GM21423 (cell line): Measurements from ENCODE around the gene INO80.
"Not testable (repeated sequence)": the region's sequence is repeated elsewhere in the genome, so short reads cannot be mapped to it uniquely, and the experiment has no call there.

Experiments
- ATAC-seq: cut with Tn5 transposase; IDR thresholded peaks from one replicate; pipeline ENCODE4 v1.9.1; 2021; ENCODE audit warnings: mild to moderate bottlenecking, moderate library complexity; ENCODE audit not compliant: unreplicated experiment

Gene INO80

GRCh38 chr15:40964006-40964405, 152.1 kb downstream of the INO80 start:
- no peak for ATAC-seq

DNA sequence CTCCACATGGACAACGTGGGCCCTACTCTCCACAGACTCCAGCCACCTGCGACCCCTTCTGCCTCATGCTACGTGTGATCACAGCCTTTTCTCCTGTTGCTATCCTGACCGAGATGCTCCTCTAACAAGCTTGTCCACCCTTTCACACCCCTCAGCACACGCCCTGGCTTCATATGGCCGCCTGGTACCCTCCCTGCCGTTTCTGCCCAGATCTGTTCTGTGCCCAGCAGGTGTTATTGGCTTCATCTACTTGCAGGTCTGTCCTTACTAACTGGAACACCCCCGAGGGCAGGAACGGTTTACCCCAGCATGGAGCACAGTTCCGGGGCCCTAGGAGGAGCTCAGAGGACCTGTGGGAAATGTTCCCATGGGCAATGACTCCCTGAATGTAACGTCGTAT, 152.9 kb downstream of the INO80 start:
- no peak for ATAC-seq

DNA sequence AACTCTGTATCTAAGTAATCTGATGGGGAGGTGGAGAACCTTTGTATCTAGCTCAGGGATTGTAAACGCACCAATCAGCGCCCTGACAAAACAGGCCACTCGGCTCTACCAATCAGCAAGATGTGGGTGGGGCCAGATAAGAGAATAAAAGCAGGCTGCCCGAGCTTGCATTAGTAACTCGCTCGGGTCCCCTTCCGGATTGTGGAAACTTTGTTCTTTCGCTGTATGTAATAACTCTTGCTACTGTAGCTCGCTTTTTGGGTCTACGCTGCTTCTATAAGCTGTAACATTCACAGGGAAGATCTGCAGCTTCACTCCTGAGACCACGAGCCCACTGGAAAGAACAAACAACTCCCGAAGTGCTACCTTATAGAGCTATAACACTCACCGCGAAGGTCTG, 153.8 kb downstream of the INO80 start:
- not testable (repeated sequence) for ATAC-seq

GRCh38 chr15:40961740-40962139, 154.3 kb downstream of the INO80 start:
- ATAC-seq = not testable (repeated sequence)

DNA sequence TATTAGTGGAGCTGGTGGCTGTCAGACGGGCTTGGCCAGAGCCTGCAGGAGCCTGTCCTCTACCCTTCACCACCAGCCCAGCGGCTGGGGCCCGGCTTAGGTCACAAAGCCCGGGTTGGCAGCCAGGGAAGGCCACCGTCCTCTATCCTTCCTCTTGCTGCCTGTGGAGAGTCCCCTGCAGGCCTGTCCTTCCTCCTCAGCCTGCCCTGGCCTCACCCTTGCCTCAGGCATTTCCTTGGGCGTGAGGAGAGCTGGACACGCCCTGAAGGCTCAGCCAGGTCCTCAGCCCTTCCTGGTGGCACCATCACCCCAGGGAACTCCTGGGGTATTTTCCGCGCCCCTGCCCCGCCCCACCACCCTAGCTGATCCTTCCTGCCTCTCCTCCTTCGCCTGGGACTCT, 155.2 kb downstream of the INO80 start:
- ATAC-seq = no peak

DNA sequence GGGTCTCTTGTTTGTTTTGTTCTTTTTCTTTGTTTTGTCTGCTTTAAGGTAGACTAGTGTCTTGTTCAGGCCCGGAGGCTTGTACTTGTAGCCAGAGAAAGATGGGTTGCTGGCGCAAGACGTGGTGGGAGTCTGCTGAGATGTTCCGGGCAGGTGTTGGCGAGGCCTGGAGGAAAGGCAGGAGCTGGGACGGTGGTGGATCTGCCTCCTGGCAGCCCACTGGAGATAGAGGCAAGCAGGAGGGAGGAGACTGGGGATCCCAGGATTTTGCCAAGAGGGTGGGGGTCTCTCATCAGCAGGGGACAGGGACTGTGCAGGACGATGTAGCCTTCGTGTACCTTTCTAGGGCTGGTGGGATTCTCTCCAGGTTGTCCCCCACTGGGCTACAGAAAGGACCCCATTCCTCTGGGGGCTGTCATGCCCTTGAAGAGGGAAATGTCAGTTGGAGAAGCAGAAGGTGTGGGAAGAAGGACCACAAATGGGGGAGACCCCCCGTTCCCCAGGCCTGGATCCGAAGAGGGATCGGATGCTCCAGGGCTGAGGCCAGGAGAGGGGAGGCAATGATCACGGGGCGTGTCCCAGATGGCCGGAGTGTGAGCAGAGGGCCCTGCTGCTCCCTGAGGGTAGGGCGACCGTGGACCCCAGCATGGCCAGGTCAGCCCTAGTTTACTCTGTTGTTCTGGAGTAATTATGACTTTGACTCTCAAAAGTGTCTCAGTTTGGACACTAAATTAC, 155.8 kb downstream of the INO80 start:
- ATAC-seq = no peak

DNA sequence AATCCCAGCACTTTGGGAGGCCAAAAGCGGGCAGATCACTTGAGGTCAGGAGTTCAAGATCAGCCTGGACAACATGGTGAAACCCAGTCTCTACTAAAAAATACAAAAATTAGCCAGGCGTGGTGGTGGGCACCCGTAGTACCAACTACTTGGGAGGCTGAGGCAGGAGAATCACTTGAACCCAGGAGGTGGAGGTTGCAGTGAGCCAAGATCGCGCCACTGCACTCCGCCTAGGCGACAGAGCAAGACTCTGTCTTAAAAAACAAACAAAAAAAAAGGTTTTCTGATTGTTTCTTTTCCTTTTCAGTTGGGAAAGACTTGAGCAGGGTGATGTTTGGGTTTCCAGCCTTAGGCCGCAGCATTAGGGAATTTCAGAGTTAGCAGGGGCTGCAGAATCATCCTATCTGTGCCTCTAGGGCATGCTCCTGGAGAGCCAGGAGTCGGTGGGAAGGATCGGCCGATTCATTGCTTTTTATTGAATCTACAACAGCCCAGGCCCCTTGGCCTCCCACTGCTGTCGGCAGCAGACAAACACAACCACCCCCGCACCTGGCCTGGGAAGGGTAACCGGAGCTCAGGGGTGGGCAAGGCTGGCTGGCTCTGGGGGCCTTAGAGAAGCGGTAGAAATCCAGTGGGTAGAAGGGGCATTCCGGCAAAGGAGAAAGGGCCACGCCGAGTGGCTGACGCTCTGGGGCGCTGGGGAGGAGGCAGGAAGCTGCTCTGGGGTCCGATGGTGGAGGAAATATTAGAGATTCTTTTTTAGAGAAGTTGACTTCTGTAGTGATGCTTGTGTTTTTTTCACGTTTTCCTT, 156.5 kb downstream of the INO80 start:
- no peak for ATAC-seq

- ATAC-seq = no peak
These were observed 157.4 kb downstream of the INO80 start for GRCh38 chr15:40958723-40959122.

DNA sequence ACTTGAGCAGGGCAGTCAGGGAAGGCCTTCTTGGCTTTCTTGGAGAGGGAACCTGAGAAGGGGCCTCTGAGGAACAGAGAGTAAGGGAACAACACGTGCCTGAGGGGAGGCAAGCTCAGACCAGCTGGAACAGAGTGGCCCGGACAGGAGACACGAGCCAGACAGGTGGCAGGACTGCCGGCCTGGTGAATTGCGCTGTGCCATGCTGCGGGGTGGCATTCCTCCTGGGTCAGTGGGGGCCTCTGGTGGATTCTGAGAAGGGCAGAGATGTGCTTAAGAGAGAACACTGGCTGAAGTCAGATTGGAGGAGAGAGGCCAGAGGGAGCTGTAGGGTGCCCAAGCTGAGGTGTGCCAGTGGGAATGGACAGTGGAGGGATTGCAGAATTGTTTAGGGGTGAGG, 157.9 kb downstream of the INO80 start:
- no peak for ATAC-seq

DNA sequence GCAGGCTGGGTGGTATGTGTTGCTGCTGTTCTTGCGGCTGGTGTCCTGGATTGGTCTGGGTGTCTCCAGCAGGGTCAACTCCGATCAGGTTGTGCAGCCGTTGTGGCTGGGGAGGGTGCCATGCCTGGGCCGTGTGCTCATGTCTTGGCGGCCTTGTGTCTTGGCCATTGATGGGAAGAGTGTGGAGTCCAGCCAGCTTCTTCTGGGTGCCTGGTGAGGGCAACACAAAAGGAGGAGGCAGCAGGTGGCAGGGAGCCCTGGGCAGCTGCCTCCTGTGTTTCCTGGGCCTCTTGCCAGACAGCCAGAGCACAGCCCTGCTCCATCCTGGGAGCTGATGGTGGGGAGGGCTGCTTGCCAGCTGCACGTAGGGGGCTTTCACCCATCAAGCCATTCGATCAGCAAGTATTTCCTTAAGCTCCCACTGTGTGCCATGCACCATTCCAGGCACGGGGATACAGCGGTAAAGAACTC, 158.5 kb downstream of the INO80 start:
- no peak for ATAC-seq

GRCh38 chr15:40957041-40957555, 159.0 kb downstream of the INO80 start:
- ATAC-seq = no peak

- ATAC-seq = no peak
These were observed 159.5 kb downstream of the INO80 start for GRCh38 chr15:40956541-40956982.

GRCh38 chr15:40955930-40956540, 160.0 kb downstream of the INO80 start:
- no peak for ATAC-seq

GRCh38 chr15:40955141-40955903, 160.8 kb downstream of the INO80 start:
- ATAC-seq = no peak

GRCh38 chr15:40954158-40954848, 161.8 kb downstream of the INO80 start:
- not testable (repeated sequence) for ATAC-seq

DNA sequence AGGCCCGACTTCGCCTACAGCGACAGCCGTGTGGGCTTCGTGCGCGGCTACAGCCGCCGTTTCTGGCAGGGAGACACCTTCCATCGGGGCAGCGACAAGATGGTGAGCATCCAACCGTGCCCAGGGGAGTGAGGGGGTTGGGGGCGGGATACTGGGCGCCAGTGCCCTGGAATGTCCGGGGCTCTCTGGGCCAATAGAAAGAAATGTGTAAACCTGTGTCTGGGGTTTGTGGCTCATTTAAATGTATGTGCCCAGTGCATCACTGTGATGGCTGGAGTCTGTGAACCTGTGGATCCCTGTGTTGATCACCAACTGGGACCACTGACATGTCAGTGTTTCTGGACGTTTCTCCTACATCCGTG, 162.4 kb downstream of the INO80 start:
- ATAC-seq = no peak

GRCh38 chr15:40952901-40953712, 163.0 kb downstream of the INO80 start, which contains the start of gene CHAC1:
TSS of gene CHAC1 (plus strand) at chr15:40953471. CDS start at chr15:40953584, 113 bp downstream.
- peak; percentile 88 for ATAC-seq

DNA sequence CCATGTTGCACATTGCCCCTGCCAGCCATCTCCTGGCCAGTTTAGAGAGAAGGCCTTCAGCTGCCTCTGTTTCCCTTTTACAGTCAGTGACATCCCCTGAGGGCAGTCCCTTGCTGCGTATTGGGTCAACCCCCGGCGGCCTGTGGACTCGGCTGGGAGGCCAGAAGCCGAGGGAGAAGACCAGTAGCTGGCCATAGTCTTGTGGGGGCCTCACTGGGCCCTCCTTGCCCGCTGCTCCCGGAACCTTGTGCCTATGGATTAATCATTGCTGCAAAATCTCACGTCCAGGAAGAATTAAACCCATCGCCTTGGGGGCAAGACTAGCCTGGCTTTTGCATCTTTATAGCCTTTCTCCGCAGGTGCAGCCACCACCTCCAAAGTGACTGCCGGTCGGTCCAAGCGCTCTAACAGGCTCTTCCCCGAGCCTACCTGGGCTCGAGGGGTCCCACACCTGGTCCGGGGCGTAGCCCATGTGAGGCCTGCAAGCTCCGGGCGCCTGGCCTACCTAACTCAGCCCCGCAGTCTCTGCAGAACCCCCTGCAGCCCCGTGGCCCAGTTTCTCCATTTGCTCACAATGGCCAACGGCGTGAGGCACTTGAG, 163.7 kb downstream of the INO80 start:
- ATAC-seq = no peak

- no peak for ATAC-seq
These were observed 164.3 kb downstream of the INO80 start for GRCh38 chr15:40951764-40952163.
